ENCODE measurements around the gene FTL.
A peak's percentile ranks its signal among the peaks of the same experiment; 100 is the strongest.

Gene FTL

GRCh38 chr19:48946463-48947257 lies 18.4 kb upstream of the FTL start:
- no peak for DNase-seq

GRCh38 chr19:48947258-48947542 lies 17.9 kb upstream of the FTL start:
- no peak for DNase-seq

GRCh38 chr19:48950159-48950558 lies 14.9 kb upstream of the FTL start:
- no peak for DNase-seq

- no peak for DNase-seq
Observed at GRCh38 chr19:48950830-48951519, 14.1 kb upstream of the FTL start.

- DNase-seq, result no peak
Observed at GRCh38 chr19:48953141-48953540, 12.0 kb upstream of the FTL start.

- no peak for DNase-seq
Observed at GRCh38 chr19:48953990-48954594, 11.0 kb upstream of the FTL start.

- DNase-seq, result peak; percentile 93
Observed at GRCh38 chr19:48954595-48955307, 10.4 kb upstream of the FTL start, which contains the start of gene BAX. BAX (plus strand) TSS chr19:48954875; CDS start chr19:48954929, 54 bp downstream.

- no peak for DNase-seq
Observed at GRCh38 chr19:48955308-48955958, 9.7 kb upstream of the FTL start.

GRCh38 chr19:48958006-48958405 lies 7.1 kb upstream of the FTL start:
- no peak for DNase-seq

- no peak for DNase-seq
Observed at GRCh38 chr19:48959341-48960239, 5.5 kb upstream of the FTL start.

GRCh38 chr19:48961051-48961649 lies 4.0 kb upstream of the FTL start:
- no peak for DNase-seq

- no peak for DNase-seq
Observed at GRCh38 chr19:48961673-48962028, 3.5 kb upstream of the FTL start.

GRCh38 chr19:48962029-48962848 lies 2.9 kb upstream of the FTL start:
- no peak for DNase-seq

GRCh38 chr19:48962849-48963165 lies 2.3 kb upstream of the FTL start:
- DNase-seq, result no peak

GRCh38 chr19:48963371-48964204 lies 1.5 kb upstream of the FTL start:
- DNase-seq, result no peak

GRCh38 chr19:48964205-48965039 lies 687 bp upstream of the FTL start:
- DNase-seq, result no peak

GRCh38 chr19:48965806-48966540 lies 864 bp downstream of the FTL start:
- DNase-seq, result peak; percentile 61

Measured in NCI-H1048 (cell line).